ENCODE data around the gene ADGRG1. TPM values are rescaled to one million over a fixed set of nuclear protein-coding genes. Genes with fewer than 3 reads are reported as not detected.

ADGRG1 gene
- total RNA-seq, 6 experiments from 2014 or later, result 1.8 to 4.2 (median 3.4) TPM

- Histone ChIP-seq H3K4me3 (no peak overlapping the region), H3K9me3 (no peaks in the 10 kb centered on the region), H3K4me1 (peaks cover 0 to 19% (median 5%) of the 10 kb centered on the region in 4 donors), H3K27me3 (no peaks in the 10 kb centered on the region), H3K36me3 (no peaks in the 10 kb centered on the region), H3K27ac (no peak overlapping the region)
- 72% methylated on average over 3 of the region's 4 CpGs for WGBS (ENCODE audit: insufficient coverage, low coverage, low lambda C conversion rate, missing lambda C conversion rate)
- ATAC-seq (no peak), DNase-seq (no peak)
- TF ChIP-seq POLR2A (IDR thresholded peaks at IDR 0.05) (no peak), CTCF (IDR thresholded peaks at IDR 0.05) (no peak)
- intact Hi-C loops (cut with DNase I), result no loop called here
These were observed 17.8 kb upstream of the ADGRG1 start for GRCh38 chr16:57610611-57611010.

GRCh38 chr16:57611181-57611580, 17.2 kb upstream of the ADGRG1 start:
- ATAC-seq (peak in 1 of 4 donors; percentile 40), DNase-seq (no peak)
- Histone ChIP-seq H3K36me3 (no peaks in the 10 kb centered on the region), H3K4me1 (peaks cover 0 to 14% (median 5%) of the 10 kb centered on the region in 4 donors), H3K4me3 (no peak overlapping the region), H3K27ac (no peak overlapping the region), H3K27me3 (no peaks in the 10 kb centered on the region), H3K9me3 (no peaks in the 10 kb centered on the region)
- TF ChIP-seq CTCF (IDR thresholded peaks at IDR 0.05), result no peak
- TF ChIP-seq POLR2A (IDR thresholded peaks at IDR 0.05), result no peak
- WGBS (ENCODE audit: insufficient coverage, low coverage, low lambda C conversion rate, missing lambda C conversion rate), result 52% methylated on average over 3 of the region's 3 CpGs
- intact Hi-C loops (cut with DNase I), result no loop called here

GRCh38 chr16:57611706-57612105, 16.7 kb upstream of the ADGRG1 start:
- Histone ChIP-seq H3K36me3 (no peaks in the 10 kb centered on the region), H3K4me1 (peaks cover 0 to 8% (median 3%) of the 10 kb centered on the region in 4 donors), H3K27me3 (no peaks in the 10 kb centered on the region), H3K27ac (no peak overlapping the region), H3K9me3 (no peaks in the 10 kb centered on the region), H3K4me3 (no peak overlapping the region)
- DNase-seq (no peak), ATAC-seq (no peak)
- no peak for TF ChIP-seq POLR2A (IDR thresholded peaks at IDR 0.05)
- no peak for TF ChIP-seq CTCF (IDR thresholded peaks at IDR 0.05)
- intact Hi-C loops (cut with DNase I), result no loop called here
- WGBS (ENCODE audit: insufficient coverage, low coverage, low lambda C conversion rate, missing lambda C conversion rate), result 73% methylated on average over 4 of the region's 4 CpGs

- no peaks in the 10 kb centered on the region for H3K36me3 ChIP-seq
- H3K4me1 ChIP-seq, result peaks cover 0 to under 1% (median 0%) of the 10 kb centered on the region in 4 donors
- no peaks in the 10 kb centered on the region for H3K9me3 ChIP-seq
- intact Hi-C loops (cut with DNase I), result no loop called here
- TF ChIP-seq CTCF (IDR thresholded peaks at IDR 0.05) (no peak), POLR2A (IDR thresholded peaks at IDR 0.05) (no peak)
- H3K27me3 ChIP-seq, result no peaks in the 10 kb centered on the region
- H3K4me3 ChIP-seq, result no peak overlapping the region
- no peak overlapping the region for H3K27ac ChIP-seq
- ATAC-seq (no peak), DNase-seq (peak in 1 of 3 donors; percentile 26)
- 97% methylated on average over 5 of the region's 8 CpGs for WGBS (ENCODE audit: insufficient coverage, low coverage, low lambda C conversion rate, missing lambda C conversion rate)
These were observed 15.9 kb upstream of the ADGRG1 start for GRCh38 chr16:57612494-57612893.

GRCh38 chr16:57613514-57613913, 14.9 kb upstream of the ADGRG1 start:
- DNase-seq, result no peak

More at GRCh38 chr16:57613514-57613913, 14.9 kb upstream of the ADGRG1 start:
- no peaks in the 10 kb centered on the region for H3K27me3 ChIP-seq
- no peaks in the 10 kb centered on the region for H3K36me3 ChIP-seq
- no peak overlapping the region for H3K4me3 ChIP-seq
- no peak overlapping the region for H3K27ac ChIP-seq
- TF ChIP-seq POLR2A (IDR thresholded peaks at IDR 0.05) (no peak), CTCF (IDR thresholded peaks at IDR 0.05) (no peak)
- no peaks in the 10 kb centered on the region for H3K4me1 ChIP-seq
- no peak for ATAC-seq
- no peaks in the 10 kb centered on the region for H3K9me3 ChIP-seq
- WGBS (ENCODE audit: insufficient coverage, low coverage, low lambda C conversion rate, missing lambda C conversion rate), result 72% methylated on average over 4 of the region's 4 CpGs
- intact Hi-C loops (cut with DNase I), result no loop called here
